Measurements from ENCODE around the gene TMEM63A. TPM values are rescaled to one million over a fixed set of nuclear protein-coding genes. Genes with fewer than 3 reads are reported as not detected.

The TMEM63A gene
- total and polyA plus RNA-seq, 10 of the 15 experiments (the other 5 are each of a cell fraction or from before 2014, with no cell fraction given): 1.3 to 33.5 (median 15.2) TPM

DNA sequence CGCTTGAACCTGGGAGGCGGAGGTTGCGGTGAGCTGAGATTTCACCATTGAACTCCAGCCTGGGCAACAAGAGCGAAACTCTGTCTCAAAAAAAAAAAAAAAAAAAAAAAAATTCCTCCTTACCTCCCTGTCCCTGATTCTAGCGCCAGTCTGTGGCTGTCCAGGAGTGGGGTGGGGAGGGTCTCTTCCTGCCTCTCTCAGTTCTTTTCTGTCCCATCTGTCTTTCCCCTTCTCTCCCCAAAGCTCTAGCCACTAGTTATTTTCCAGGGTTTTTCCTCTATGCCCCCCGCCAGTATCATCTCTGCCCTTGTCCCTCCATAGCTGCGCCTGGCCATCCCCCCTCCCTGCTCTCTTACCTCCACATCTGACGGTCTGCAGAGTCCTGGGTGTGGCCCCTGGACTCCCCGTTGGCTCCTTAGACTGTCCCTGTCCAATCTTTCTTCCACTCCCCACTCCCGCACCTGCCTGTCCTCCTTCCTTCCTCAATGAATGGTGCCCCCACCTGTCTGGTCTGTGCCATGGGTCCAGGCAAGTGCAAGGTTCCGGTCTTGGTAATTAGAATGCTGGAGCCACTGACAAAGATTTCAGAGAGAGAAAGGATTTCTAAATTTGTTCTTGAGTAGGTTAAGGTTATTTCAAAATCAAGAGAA lies 1.6 kb upstream of the TMEM63A start (continued):
- TF ChIP-seq SMC3 (IDR thresholded peaks at IDR 0.05; ENCODE audit: borderline replicate concordance, low read length): 0 out of 2 replicates have a peak, but pooled peaks have one; percentile 4

GRCh38 chr1:225882694-225883615 lies 775 bp upstream of the TMEM63A start:
- in situ Hi-C loops (cut with MboI): no loop called here
- ChIA-PET POLR2A (interaction anchor here (0.5 to 4.9 kb wide), 15 partner anchors 12 to 481 kb away, joined by 3 to 30 read pairs (median 6); partner anchors contain the start of genes PYCR2 and SRP9), CTCF (interaction anchor here (0.6 to 4.9 kb wide), 21 partner anchors 11 to 525 kb away, joined by 3 to 40 read pairs (median 4); partner anchors contain the start of genes PARP1 and SRP9), SMC1A (ENCODE audit: uncharacterized antibody, unreplicated experiment) (interaction anchor here (0.7 to 5.1 kb wide), 12 partner anchors 12 to 459 kb away, joined by 3 to 29 read pairs (median 4); partner anchors contain the start of genes EPHX1, PYCR2 and SRP9), RAD21 (ENCODE audit: unreplicated experiment) (interaction anchor here (0.7 to 3.7 kb wide), 8 partner anchors 12 to 405 kb away, joined by 3 to 37 read pairs (median 8); partner anchors contain the start of genes PYCR2 and SRP9)
- H3K4me1 ChIP-seq (ENCODE audit: control insufficient read depth, insufficient read depth, low read length): peaks cover 30% of the 10 kb centered on the region
- no peaks in the 10 kb centered on the region for H3K9me3 ChIP-seq (replicated peaks; ENCODE audit: control insufficient read depth, insufficient read depth, low read length)
- H3K79me2 ChIP-seq (ENCODE audit: control insufficient read depth, insufficient read depth, low read length): peaks cover 30% of the 10 kb centered on the region
- H3K4me3 ChIP-seq: peak overlapping the region; percentile 88
- intact Hi-C loops (cut with micrococcal nuclease; ENCODE audit: unreplicated experiment): loop anchor here (1.0 kb wide), 1 partner anchor 14 kb away; no protein-coding TSS in a partner anchor
- WGBS (ENCODE audit: insufficient coverage, insufficient replicate concordance, low lambda C conversion rate, missing lambda C conversion rate): 1% methylated on average over 63 of the region's 63 CpGs
- H4K20me1 ChIP-seq (ENCODE audit: control insufficient read depth, insufficient read depth): 0 out of 2 replicates have a peak, but pooled peaks cover 3% of the 10 kb centered on the region
- ATAC-seq (peak; percentile 46), FAIRE-seq (peak; percentile 52), DNase-seq (ENCODE audit: low read depth, low spot score) (no peak)
- H3K27me3 ChIP-seq (replicated peaks in 1 of 2; ENCODE audit: control insufficient read depth in 2 of 2, insufficient read depth in 2 of 2, low read length in 1 of 2): no peaks in the 10 kb centered on the region
- H2AFZ ChIP-seq (ENCODE audit: control insufficient read depth, low read depth, low read length): peak overlapping the region; percentile 93
- H3K4me2 ChIP-seq (ENCODE audit: control insufficient read depth, insufficient read depth): peak overlapping the region; percentile 96
- H3K9ac ChIP-seq (ENCODE audit: control insufficient read depth, insufficient read depth, low read length): peak overlapping the region; percentile 90
- BruUV-seq (replicated peaks): no TSS peak
- peak overlapping the region; percentile 77 for H3K27ac ChIP-seq (ENCODE audit: control insufficient read depth, insufficient read depth)
- no peaks in the 10 kb centered on the region; a peak in 1 of 4 replicates for H3K36me3 ChIP-seq (ENCODE audit: control insufficient read depth in 2 of 2, insufficient read depth in 2 of 2, low read length in 1 of 2)
- TF ChIP-seq BHLHE40 (IDR thresholded peaks at IDR 0.05; ENCODE audit: borderline replicate concordance in 1 of 2, low read depth in 2 of 2, low read length in 1 of 2) (peak in 1 of 2 experiments; percentile 1; a peak in 1 of 4 replicates), MAX (IDR thresholded peaks at IDR 0.05; ENCODE audit: low read depth, low read length) (0 out of 2 replicates have a peak, but pooled peaks have one; percentile 1), GATAD2B (conservative IDR thresholded peaks at IDR 0.05; ENCODE audit: low read depth) (0 out of 2 replicates have a peak, but pooled peaks have one; percentile 14), JUNB (IDR thresholded peaks at IDR 0.05) (no peak), RCOR1 (conservative IDR thresholded peaks at IDR 0.05; ENCODE audit: low read depth, low read length) (no peak), BACH1 (IDR thresholded peaks at IDR 0.05; ENCODE audit: borderline replicate concordance) (0 out of 2 replicates have a peak, but pooled peaks have one; percentile 15), NR2F1 (conservative IDR thresholded peaks at IDR 0.05) (no peak), IKZF1 (conservative IDR thresholded peaks at IDR 0.05) (0 out of 2 replicates have a peak, but pooled peaks have one; percentile 3), CHD1 (IDR thresholded peaks at IDR 0.05; ENCODE audit: low read depth, low read length) (no peak), BMI1 (IDR thresholded peaks at IDR 0.05; ENCODE audit: borderline replicate concordance) (no peak), CREM (IDR thresholded peaks at IDR 0.05; ENCODE audit: low read depth) (no peak), EGR1 (IDR thresholded peaks at IDR 0.05; ENCODE audit: borderline replicate concordance in 1 of 2, low read depth in 2 of 2, low read length in 2 of 2) (peak in 1 of 2 experiments; percentile 82; a peak in 2 of 3 replicates)
- TF ChIP-seq, protein P1, sequence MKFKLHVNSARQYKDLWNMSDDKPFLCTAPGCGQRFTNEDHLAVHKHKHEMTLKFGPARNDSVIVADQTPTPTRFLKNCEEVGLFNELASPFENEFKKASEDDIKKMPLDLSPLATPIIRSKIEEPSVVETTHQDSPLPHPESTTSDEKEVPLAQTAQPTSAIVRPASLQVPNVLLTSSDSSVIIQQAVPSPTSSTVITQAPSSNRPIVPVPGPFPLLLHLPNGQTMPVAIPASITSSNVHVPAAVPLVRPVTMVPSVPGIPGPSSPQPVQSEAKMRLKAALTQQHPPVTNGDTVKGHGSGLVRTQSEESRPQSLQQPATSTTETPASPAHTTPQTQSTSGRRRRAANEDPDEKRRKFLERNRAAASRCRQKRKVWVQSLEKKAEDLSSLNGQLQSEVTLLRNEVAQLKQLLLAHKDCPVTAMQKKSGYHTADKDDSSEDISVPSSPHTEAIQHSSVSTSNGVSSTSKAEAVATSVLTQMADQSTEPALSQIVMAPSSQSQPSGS (IDR thresholded peaks at IDR 0.05; ENCODE audit: low read length): no peak
